GM18870 (cell line): Measurements from ENCODE around the gene KLF11.
"Not testable (repeated sequence)": the region's sequence is repeated elsewhere in the genome, so short reads cannot be mapped to it uniquely, and the experiment has no call there.

Experiments
- ATAC-seq: cut with Tn5 transposase; IDR thresholded peaks from one replicate; pipeline ENCODE4 v1.9.1; 2021; ENCODE audit warnings: moderate library complexity; ENCODE audit not compliant: unreplicated experiment

KLF11 gene

DNA sequence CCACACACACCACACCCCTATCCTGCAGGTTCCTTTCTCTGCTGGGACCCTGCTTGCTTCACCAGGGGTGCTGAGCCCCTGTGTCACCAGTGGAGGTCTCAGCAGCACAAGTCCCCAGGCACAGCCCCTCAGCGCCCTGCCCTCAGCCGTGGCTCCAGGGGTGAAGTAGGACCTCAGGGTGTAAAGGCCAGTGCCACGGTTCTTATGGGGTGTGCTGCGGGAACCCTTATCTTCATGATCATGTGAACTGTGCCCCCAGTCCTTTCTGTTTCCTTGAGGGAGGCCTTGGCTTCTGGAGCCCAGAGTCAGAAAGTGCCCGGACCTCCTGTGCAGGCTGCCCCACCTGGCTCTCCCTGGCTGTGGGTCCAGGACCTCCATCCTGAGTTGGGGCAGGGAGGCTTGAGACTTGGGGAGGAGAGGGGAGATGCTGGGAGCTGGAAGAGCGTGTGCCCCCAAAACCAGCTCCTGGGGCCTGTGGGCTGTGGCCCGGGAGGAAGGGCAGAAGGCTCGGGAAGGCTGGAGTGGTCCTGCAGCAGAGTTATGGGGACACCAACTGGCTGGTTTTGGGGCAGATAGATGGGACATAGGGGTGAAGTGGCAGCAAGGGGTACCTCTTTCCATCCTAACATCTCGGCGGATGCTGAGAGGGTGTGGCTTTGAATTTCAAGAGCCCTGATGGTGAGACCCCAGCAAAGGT, 20.2 kb upstream of the KLF11 start:
- ATAC-seq = no peak

GRCh38 chr2:10026940-10027569, 16.3 kb upstream of the KLF11 start:
- ATAC-seq = no peak

DNA sequence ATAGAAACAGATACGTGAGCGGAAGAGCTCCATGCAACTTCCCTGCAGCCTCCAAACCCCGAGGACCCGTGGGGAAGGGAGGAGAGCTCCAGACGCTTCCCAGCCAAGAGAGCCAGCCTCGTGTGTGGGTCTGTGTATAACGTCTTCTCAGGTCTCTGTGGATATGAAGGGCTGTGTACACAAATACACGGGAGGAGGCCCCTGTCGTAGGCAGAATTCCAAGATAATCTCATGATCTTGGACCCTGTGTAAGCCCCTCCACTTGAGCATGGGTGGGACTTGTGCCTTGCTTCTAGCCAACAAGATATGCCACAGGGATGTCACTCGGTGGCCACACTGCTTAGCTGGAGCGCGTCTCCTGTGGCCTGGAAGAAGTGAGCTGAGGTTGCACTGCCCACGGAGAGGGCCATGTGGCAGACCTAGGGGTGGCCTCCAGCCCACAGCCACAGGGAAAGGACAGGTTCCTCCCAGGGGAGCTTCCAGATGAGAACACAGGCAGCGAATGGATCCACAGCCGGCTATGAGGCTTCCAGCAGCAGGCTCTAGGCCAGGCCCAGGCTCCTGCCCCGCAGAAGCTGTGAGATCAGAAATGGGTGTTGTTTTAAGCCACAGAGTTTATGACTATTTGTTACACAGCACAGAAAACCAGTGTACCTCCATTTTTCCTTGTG, 15.6 kb upstream of the KLF11 start:
- ATAC-seq = no peak

DNA sequence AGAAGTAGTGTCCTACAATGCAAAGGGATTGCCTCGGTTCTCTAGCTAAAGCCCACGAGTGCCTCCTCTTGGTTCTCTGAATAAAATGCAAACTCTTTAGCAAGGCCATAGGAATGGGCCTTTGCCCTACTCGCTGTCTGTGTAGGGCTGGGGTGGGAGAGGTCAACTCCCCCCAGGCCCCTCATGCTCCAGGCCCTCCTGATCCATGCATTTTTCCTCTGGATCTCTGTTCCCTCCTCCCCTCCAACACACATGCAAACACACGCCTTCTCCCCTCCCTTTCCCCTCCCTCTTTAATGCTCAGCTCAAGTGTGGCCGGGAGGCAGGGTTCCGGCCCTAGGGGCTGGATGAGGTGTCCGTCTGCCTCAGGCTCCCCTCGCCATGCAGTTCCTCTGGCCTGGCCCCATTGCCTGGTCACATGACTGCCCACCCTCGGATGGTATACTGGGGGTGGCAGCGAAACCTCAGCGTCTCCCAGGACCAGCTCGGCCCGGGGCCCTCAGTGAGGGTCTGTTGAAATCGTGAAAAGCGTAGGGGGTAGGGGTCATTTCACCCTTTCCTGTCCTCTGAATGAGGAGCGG, 14.9 kb upstream of the KLF11 start:
- ATAC-seq = no peak

DNA sequence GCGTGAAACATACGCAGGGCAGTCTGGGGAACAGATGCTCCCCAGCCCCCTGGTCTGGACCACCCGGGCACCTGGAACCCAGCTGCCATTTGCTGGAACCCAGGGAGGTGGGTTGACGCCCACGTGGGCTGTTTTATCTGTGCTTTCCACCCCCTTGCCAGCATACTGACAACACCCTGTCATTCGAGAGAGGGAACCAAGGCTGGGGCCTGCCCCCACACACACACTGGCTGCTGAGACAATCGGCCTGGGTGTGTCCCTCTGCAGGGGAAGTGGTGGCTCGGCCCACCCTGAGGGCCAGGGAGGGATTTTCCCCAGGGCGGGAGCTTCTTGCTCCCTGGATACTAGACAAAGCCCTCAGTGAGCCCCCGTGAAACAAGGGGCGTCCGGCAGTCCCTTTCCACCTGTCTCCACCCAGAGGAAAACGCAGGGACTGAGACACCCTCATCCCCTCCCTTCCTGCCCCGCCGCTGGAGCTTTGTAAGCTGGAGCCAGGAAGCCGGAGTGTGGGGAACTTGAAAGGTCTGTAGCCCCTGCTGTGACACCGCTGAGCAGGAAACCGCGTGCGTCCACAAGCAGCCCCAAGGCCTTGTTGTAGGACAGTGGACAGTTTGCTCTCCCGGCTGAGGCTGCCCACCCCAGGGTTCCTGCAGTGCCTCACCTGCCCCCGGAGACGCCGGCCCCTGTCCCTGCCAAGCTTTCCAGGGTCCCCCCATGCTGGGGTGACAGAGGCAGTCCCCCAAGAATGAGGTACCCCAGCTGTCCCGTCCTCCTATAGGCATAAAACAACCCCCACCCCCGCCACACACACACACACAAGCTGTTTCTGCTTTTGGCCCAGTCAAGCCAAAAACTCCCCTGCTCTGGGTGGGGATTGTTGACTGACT, 14.1 kb upstream of the KLF11 start:
- no peak for ATAC-seq

DNA sequence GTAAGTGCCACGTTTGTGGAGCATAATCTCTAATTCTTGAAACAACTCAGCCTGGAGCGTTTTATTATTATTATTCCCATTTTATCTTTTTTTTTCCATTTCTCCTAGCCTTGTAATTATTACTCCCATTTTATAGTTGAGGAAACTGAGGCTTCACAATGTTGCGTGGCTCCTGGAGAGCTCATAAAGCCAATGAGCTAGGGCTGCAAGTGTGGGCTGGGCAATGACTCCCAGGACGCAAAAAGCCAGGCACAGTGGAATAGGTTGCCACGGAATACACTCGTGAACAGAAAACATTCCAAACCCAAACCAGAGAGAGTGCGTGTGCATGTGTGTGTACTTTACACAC, 13.5 kb upstream of the KLF11 start:
- no peak for ATAC-seq

GRCh38 chr2:10030311-10030736, 13.0 kb upstream of the KLF11 start:
- no peak for ATAC-seq

GRCh38 chr2:10030798-10031197, 12.6 kb upstream of the KLF11 start:
- not testable (repeated sequence) for ATAC-seq

DNA sequence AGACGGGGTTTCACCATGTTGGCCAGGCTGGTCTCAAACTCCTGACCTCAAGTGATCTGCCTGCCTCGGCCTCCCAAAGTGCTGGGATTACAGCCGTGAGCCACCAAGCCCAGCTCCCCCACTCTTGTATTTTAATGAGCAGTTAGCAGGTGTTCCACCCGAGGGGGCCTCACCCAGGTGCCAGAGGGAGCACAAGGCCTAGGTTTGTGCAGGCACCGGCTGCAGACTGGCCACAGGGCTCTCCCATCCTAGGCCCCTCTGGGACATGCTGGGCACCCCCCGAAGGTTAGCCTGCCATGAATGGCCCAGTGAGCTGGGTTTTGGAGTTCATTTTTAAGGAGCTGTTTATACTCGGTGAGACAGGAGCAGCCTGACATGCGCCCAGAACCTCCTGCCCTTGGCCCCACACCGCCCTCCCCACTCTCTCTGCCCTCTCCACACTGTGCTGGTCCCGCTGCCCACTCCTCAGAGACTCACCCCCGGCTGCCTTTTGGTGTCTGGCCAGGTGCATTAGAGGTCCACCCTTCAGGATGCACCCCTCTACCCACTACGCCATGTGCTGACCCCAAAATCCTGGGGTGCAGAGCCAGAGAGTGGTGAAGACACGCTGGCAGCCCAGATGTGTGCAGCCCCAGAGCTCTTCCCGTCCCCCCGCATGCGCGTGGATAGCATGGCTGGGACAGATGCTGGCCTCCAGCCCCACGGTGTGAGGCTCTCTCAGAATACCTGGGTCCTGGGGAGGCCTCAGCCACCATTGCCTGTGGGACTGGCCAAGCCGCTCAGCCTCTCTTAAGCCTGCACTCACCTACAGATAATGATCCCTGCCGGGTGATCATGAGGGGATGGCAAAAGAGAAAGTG, 11.2 kb upstream of the KLF11 start:
- ATAC-seq = no peak

DNA sequence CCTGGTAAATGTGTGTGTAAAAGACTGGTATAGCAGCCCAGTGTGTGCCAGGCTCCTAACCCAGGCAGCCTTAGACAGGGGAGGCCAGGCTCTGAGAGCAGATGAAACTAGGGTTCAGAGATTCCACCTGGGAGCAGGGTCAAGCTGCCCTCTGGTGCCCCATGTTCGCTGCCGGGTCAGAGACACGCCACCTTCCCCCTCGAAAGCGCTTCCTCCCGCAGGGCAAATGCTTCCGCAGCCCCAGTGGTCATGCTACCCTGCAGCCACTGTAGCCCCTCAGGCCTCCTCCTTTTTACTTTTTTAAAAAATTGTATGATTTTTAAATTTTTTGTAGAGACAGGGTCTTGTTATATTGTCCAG, 10.6 kb upstream of the KLF11 start:
- no peak for ATAC-seq

GRCh38 chr2:10033251-10034006, 9.9 kb upstream of the KLF11 start:
- no peak for ATAC-seq

- no peak for ATAC-seq
These were observed 8.9 kb upstream of the KLF11 start for GRCh38 chr2:10034333-10035052.

GRCh38 chr2:10035053-10035422, 8.3 kb upstream of the KLF11 start:
- ATAC-seq = no peak

DNA sequence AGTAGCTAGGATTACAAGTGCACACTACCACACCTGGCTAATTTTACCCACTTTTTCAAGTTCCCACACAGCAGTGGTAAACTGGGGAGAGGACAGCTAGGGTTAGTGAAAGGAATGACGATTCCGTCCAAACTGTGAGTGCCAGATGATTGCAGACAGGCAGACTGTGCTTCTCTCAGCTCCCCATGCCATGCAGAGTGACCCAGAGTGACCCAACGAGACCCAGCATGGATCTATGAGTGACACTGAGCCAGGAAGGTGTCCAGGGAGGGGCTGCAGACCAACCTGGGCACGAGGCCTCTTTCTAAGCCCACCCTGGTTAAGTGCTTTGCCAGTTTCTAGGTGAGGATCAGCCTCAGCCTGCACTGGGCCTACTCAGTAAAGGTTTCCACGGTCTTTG, 7.7 kb upstream of the KLF11 start:
- ATAC-seq = no peak

DNA sequence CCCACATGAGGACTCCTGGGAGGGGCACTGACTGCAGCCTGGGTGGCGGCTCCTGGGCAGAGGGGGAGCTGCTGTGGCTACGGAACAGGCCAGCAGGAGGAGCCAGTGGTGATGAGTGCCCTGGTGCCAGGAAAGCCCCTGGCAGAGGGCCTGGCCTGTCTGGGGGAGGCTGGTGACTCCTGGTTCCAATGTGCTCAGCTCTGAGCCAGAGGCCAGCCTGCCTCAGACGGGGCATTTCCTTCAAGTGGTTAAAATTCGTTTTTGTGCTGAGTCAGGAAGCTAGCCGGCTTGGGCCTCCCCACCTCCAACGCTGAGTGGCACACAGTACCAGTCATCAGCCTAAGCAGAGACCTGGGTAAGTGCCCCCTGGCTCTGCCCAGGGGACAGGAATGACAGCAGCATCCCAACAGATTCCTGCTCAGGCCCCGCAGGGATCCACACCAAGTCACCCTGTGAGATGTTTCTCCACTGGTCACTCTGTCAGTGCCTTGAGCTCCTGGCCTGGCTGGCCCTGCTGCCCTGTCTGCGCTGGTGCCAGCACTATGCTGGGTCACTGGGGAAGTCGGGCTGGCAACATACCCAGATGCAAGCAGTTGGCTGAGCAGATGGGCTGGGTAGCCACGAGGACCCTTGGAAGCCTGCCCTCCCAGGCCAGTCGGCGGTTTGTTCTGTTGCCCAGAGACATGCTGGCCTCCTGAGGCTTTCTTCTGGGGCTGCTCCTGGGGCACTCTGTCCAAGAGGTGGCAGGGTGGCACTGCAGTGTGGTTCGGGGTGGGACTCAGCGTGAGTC, 7.1 kb upstream of the KLF11 start:
- peak; percentile 45 for ATAC-seq

GRCh38 chr2:10038123-10038522, 5.2 kb upstream of the KLF11 start:
- ATAC-seq = no peak

DNA sequence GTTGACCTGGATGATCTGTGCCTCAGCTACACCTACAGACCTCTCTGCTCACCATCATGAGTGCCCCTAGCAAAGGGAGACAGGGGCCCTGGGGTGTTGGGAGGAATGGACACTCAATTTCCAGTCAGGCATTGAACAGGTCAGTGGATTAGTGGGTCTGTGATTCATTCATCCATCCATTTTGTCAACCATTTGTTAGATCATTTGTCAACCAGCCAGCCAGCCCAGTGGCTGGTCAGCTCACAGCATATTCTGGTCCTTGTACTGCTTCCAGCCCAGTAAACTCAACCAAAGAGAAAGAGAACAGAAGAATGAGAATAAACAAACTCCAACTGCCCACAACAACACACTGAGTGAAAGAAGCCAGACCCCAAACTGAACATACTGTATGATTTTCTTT, 4.6 kb upstream of the KLF11 start:
- no peak for ATAC-seq
